ENCODE results near the gene GPR160.

GPR160 gene

GRCh38 chr3:170085396-170085795 lies 47.6 kb downstream of the GPR160 start:
- no peak overlapping the region for H3K4me3 ChIP-seq (replicated peaks; ENCODE audit: low read depth, low read length)
- no peak for TF ChIP-seq CTCF (IDR thresholded peaks at IDR 0.05; ENCODE audit: low read depth, low read length, missing control alignments)
- DNase-seq (ENCODE audit: extremely low read depth, low read depth), result no peak

- H3K4me3 ChIP-seq (replicated peaks; ENCODE audit: low read depth, low read length), result no peak overlapping the region
- no peak for DNase-seq (ENCODE audit: extremely low read depth, low read depth)
- no peak for TF ChIP-seq CTCF (IDR thresholded peaks at IDR 0.05; ENCODE audit: low read depth, low read length, missing control alignments)
These were observed 52.2 kb downstream of the GPR160 start for GRCh38 chr3:170089862-170090600.

GRCh38 chr3:170090601-170090981 lies 52.8 kb downstream of the GPR160 start:
- DNase-seq (ENCODE audit: extremely low read depth, low read depth), result no peak
- H3K4me3 ChIP-seq (replicated peaks; ENCODE audit: low read depth, low read length), result no peak overlapping the region

GRCh38 chr3:170092907-170093306 lies 55.1 kb downstream of the GPR160 start:
- H3K4me3 ChIP-seq (replicated peaks; ENCODE audit: low read depth, low read length), result no peak overlapping the region
- no peak for DNase-seq (ENCODE audit: extremely low read depth, low read depth)
- no peak for TF ChIP-seq CTCF (IDR thresholded peaks at IDR 0.05; ENCODE audit: low read depth, low read length, missing control alignments)

More at GRCh38 chr3:170090601-170090981, 52.8 kb downstream of the GPR160 start:
- TF ChIP-seq CTCF (IDR thresholded peaks at IDR 0.05; ENCODE audit: low read depth, low read length, missing control alignments), result no peak

DNA sequence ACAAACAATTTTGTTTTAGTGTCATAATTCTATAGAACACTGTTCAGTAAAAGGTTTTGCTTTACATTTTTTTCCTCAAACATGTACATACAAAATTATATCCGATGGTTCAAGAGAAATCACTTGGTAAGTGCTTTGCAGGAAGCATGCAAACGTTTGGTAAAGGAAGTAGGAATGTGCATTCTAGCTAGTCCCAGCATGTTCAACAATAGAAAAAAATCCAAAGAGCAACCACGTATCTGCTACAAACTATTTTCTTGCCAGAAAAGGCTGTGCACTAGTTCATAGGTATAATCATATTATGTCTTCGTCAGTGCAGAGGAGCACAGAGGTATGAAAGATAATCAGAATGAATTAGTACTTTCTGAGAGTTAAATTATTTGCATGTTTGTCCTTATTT lies 58.0 kb downstream of the GPR160 start:
- no peak overlapping the region for H3K4me3 ChIP-seq (replicated peaks; ENCODE audit: low read depth, low read length)

GRCh38 chr3:170096342-170096741 lies 58.5 kb downstream of the GPR160 start:
- DNase-seq (ENCODE audit: extremely low read depth, low read depth), result no peak
- no peak for TF ChIP-seq CTCF (IDR thresholded peaks at IDR 0.05; ENCODE audit: low read depth, low read length, missing control alignments)
- no peak overlapping the region for H3K4me3 ChIP-seq (replicated peaks; ENCODE audit: low read depth, low read length)

More for the DNA sequence above, 58.0 kb downstream of the GPR160 start:
- no peak for TF ChIP-seq CTCF (IDR thresholded peaks at IDR 0.05; ENCODE audit: low read depth, low read length, missing control alignments)
- DNase-seq (ENCODE audit: extremely low read depth, low read depth), result no peak

DNA sequence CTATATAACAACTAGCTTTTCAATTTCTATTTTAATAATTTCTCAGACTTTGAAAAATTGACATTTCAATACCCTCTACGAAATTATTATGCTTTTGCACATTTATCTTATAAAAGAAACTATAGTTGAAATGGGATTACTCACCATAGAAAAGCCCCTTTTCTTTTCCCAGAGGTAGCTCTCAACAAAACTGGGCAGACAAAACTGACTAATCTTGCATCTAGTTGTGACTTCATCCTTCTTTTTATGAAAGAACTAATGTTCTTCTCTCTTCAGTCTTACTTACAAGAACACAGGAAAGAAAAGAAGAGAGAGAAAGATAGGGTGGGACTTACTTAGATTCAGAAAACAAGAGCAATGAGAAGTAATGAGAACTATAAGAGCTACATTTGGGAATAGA lies 61.0 kb downstream of the GPR160 start:
- no peak overlapping the region for H3K4me3 ChIP-seq (replicated peaks; ENCODE audit: low read depth, low read length)
- DNase-seq (ENCODE audit: extremely low read depth, low read depth), result no peak
- TF ChIP-seq CTCF (IDR thresholded peaks at IDR 0.05; ENCODE audit: low read depth, low read length, missing control alignments), result no peak

Data from HFF-Myc (cell line).